Activated T-cell treated with anti-CD3 and anti-CD28 coated beads for 1 hour (primary cell): Measurements from ENCODE around the gene ZNF692.

Experiments
- DNase-seq: peaks from one replicate; pipeline ENCODE4 v3.0.0-alpha.2; 2020; ENCODE audit warnings: low read depth

ZNF692 gene

GRCh38 chr1:248824301-248824700, 34.6 kb downstream of the ZNF692 start:
- no peak for DNase-seq

- DNase-seq, result no peak
These were observed 35.3 kb downstream of the ZNF692 start for GRCh38 chr1:248823517-248824001.

- DNase-seq, result no peak
These were observed 36.5 kb downstream of the ZNF692 start for GRCh38 chr1:248822148-248823032.

GRCh38 chr1:248821641-248822040, 37.2 kb downstream of the ZNF692 start:
- DNase-seq, result no peak

- no peak for DNase-seq
These were observed 37.8 kb downstream of the ZNF692 start for GRCh38 chr1:248821101-248821500.

GRCh38 chr1:248820041-248820585, 38.8 kb downstream of the ZNF692 start:
- no peak for DNase-seq

GRCh38 chr1:248818505-248819374, 40.1 kb downstream of the ZNF692 start:
- no peak for DNase-seq

GRCh38 chr1:248817065-248817464, 41.8 kb downstream of the ZNF692 start:
- no peak for DNase-seq

GRCh38 chr1:248816042-248816851, 42.6 kb downstream of the ZNF692 start:
- no peak for DNase-seq

GRCh38 chr1:248815407-248816034, 43.4 kb downstream of the ZNF692 start:
- no peak for DNase-seq

- DNase-seq, result no peak
These were observed 44.5 kb downstream of the ZNF692 start for GRCh38 chr1:248814351-248814750.

- DNase-seq, result no peak
These were observed 45.3 kb downstream of the ZNF692 start for GRCh38 chr1:248813546-248813945.

GRCh38 chr1:248812736-248813425, 46.0 kb downstream of the ZNF692 start:
- DNase-seq, result no peak

- no peak for DNase-seq
These were observed 47.1 kb downstream of the ZNF692 start for GRCh38 chr1:248811514-248812490.

- no peak for DNase-seq
These were observed 48.0 kb downstream of the ZNF692 start for GRCh38 chr1:248810727-248811513.

GRCh38 chr1:248810000-248810726, 48.7 kb downstream of the ZNF692 start:
- no peak for DNase-seq

- no peak for DNase-seq
These were observed 50.0 kb downstream of the ZNF692 start for GRCh38 chr1:248808876-248809275.
